SK-N-DZ (cell line): ENCODE results near the gene AIFM1.
A peak's percentile ranks its signal among the peaks of the same experiment; 100 is the strongest.

ENCODE experiments used
- DNase-seq: peaks from one replicate; pipeline ENCODE4 v3.0.0-alpha.2; 2015; ENCODE audit warnings: low spot score

The AIFM1 gene

GRCh38 chrX:130170752-130171445 lies 5.3 kb upstream of the AIFM1 start:
- DNase-seq = peak; percentile 93

- DNase-seq = no peak
Measured at GRCh38 chrX:130167040-130167439, 1.4 kb upstream of the AIFM1 start.

- DNase-seq = no peak
Measured at GRCh38 chrX:130166503-130166777, 799 bp upstream of the AIFM1 start.

- DNase-seq = no peak
Measured at GRCh38 chrX:130165181-130165702, 399 bp downstream of the AIFM1 start.

DNA sequence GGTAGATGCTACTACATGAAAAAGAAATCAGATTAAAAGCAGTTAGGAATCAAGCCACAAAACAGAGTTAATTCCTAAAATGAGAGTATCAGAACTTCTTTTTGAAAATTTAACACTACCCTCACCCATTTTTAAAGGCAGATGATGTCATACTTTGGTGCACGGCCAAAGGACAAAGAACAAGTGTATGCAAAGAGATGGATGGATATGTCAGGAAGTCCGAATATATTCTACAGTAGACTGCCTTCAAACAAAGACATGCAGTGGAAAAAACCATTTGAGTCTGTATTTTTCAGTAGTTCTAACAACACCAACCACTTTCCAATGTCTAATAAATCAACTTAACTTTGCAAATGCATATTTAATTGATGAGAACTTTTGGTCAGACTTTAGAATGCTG lies 2.2 kb downstream of the AIFM1 start:
- no peak for DNase-seq

DNA sequence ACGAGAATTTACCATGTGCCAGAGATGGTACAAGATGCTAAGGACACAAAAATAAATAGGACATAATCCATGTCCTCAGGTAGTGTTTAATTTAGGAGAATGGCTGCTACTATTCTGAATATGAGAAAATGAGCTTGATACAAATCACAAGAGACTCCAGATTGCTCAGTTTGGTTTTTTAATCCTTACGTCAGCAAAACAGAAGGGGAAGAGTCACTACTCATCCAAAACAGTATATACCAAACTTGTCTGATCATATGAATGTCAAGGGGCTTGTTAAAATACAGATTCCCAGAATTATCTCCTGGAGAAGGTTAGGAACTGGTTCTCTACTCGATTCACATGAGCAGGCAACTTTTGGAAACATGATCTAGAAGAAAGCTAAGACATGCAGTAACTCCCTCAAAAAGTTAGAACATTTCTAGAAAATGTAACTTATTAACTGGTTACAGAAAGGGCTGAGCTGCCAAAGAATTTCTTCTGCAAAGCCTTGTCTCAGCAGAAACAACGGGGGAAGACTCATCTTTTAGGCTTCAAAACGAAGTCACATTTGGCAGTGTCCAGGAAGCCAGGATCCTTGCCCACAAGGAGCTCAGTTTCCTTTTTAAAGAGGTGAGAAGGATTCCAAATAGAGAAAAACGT lies 3.4 kb downstream of the AIFM1 start:
- DNase-seq = no peak

DNA sequence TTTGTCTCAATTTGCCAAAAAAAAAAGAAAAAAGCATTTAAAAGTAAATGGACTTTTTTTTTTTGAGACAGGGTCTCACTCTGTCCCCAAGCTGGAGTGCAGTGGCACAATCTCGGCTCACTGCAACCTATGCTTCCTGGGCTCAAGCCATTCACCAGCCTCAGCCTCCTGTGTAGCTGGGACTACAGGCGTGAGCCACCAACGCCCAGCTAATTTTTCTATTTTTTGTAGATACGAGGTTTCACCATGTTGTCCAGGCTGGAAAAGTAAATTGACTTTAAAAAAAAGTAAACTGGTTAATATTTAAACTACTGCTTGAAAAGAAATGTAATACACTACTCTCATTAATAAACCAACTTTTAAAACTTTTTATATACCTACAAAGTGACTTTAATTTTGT lies 5.9 kb downstream of the AIFM1 start:
- no peak for DNase-seq

DNA sequence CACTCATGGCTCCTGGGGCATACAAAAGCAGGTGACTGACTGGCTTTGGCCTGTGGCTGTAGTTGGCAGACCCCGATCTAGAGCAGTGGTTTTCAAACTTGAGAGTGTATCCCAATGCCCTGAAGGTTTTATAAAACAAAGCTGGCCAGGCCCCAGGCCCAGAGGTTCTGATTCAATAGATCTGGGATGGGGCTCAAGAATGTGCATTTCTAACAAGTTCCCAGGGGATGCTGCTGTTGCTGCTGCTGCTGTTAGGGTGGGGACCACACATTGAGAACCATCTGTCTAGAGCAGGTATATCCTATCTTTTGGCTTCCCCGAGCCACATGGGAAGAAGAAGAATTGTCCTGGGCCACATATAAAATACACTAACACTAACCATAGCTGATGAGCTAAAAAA lies 7.3 kb downstream of the AIFM1 start:
- no peak for DNase-seq

DNA sequence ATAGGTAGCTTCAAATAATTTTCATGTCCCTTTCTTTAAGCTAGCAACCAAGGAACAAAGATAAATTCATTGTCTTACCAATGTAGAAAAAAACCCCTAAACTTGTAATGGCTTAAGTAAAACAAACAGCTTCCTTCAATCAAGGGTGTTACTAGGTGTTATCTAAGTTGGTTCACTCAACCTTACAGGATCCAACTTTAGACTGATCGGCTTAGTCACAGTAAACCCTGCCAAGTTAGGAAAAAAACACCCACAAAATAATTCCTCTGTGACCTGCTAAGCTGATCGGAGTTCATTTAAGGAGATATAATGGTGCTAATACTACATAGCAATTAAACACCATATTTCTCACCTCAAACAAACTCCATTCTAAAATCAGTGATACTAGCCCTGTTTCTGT lies 10.1 kb downstream of the AIFM1 start:
- DNase-seq = no peak

DNA sequence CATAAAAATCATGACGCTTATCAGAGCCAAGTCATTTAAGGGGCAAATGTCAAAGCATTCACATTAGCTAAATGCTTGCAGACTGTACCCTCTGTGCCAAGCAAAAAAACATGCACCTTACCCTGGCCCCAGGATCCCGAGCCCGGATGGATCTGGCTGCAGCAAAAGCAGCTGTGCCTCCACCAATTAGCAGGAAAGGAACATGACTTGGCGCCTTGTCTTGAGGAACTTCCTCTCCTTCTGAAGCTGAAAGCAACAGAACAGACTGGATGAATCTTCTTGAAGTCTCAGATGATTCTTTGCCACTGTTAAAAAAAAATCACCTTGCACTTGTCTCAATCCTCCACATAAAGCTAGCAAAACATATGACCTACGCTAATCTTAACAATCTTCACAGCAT lies 18.0 kb downstream of the AIFM1 start:
- no peak for DNase-seq

- DNase-seq = no peak
Measured at GRCh38 chrX:130145123-130145522, 20.5 kb downstream of the AIFM1 start.

GRCh38 chrX:130144509-130144908 lies 21.1 kb downstream of the AIFM1 start:
- DNase-seq = no peak

DNA sequence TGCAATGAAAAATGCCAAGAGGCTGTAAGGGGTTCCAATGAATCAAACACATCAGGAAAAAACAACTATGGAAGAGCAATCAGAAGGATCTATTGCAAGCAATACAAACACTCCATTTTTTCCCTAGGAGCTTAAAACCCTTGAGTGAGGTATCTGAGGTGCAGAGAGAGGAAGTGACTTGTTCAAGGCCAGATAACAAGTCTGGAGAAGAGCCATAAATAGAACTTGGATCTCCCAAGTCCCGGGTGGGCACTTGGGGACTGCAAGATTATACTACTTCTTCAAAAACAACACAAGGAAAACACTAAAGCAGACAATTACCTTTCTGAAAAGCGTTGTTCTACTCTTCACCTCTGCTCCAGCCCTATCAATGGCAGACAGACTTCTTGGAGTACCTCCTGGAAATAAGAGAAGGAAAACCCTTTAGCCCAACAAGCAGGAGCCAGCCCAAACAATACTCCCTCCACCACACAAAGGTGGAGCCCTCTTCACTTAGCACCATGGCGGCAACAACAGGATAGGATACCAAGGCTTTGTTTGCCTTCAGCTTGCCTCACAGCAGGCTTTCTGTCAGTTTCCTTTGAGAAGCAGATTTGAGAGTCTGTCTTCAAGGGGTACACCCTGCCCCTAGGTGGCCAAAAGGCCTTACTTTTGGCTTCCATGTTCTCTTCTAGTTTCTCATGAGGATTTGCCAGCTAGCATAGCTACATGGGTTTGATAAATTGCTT lies 26.0 kb downstream of the AIFM1 start:
- DNase-seq = no peak

GRCh38 chrX:130136961-130137360 lies 28.7 kb downstream of the AIFM1 start:
- no peak for DNase-seq

- no peak for DNase-seq
Measured at GRCh38 chrX:130136496-130136895, 29.1 kb downstream of the AIFM1 start.

DNA sequence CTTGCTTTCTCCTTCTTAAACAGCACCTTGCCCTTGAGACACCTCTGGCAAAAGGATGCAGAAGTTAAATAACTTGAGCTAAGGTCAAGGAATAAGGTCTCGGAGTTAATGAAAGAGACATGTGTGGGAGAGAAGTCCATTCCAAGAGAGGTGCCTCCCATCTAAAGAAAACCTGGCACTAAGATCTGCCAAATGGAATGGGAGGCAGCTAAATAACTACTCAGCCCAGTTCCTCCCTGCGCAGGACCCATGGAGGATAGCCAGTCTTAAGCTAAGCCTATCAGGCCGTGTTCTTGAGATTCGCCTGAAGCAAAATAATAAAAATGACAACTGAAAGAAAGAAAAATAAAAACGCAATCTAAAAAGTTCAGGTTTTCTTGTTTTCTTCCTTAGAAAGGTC lies 34.7 kb downstream of the AIFM1 start:
- DNase-seq = no peak

DNA sequence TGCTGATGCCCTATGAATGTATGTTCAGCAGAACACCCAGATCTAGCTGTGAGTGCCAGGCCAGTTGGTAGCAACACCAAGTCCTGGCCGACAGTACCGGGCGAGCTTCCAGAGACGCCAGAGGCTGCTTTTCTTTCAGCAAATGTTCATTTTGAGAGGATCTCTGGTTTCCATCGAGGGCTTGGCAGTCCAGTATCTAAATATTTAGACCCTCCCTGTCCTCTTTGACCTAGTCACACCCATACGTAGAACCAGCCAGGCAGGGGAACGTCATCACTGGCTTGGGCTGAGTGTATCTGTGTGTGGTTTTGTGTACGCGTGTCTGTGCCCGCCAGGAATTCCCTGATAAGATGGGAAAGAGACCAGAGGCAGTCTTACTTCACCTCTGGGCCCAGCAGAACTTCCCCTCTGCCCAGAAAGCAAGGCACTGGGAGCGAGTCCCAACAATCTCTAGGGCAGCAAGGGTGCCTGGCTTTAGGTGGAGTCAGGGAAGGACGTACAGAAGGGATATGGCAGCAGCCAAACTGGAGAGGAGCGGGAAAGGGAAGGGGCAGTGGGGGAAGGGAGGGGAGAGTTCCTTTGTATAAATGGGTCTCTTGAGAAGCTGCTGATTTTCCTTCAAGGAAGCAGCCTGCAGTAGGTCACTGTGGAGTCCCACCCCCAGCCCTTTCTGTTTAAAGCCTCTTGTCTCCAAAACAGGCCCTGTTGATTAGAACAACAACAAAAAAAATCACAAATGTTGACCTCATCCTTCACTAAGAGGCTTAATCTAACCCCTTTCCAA lies 40.4 kb downstream of the AIFM1 start:
- no peak for DNase-seq

DNA sequence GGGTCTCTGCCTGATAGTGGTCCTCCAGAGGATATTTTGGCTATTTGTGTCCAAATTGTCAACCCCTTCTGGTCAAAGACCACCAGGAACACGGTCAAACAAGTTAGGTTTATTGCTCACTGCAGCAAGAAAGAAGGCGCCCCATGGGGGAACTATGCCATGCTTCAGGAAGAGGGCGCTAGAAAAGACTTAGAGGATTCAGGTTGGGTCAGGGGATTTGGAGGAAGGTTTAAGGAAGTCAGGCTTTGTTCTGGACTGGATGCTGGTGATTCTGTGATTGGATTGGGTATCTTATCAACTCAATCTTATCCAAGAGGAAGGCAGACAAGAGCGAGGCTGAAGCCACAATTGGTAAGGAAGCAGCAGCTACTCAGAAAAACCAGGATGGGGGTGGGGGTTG lies 41.1 kb downstream of the AIFM1 start:
- DNase-seq = no peak

DNA sequence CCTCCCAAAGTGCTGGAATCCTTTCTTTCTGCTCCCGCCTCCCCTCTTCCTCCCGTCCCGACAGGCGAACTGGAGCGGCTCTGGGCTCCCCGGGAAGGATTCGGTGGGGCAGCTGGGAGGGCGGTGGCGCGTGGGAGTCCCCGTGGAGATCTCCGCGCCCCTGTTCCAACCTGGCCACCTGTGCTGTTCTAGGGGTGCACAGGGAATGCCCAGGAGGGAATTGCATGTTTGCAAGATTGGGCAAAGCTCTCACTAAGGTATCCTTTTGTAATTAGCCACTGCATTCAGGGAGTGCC lies 44.2 kb downstream of the AIFM1 start:
- DNase-seq = no peak

- DNase-seq = peak; percentile 43
Measured at GRCh38 chrX:130120746-130121504, 44.7 kb downstream of the AIFM1 start.

- DNase-seq = no peak
Measured at GRCh38 chrX:130120321-130120731, 45.3 kb downstream of the AIFM1 start.
